WTC11 (cell line): ENCODE results near the gene VAC14. TPM values are rescaled to one million over a fixed set of nuclear protein-coding genes. Genes with fewer than 3 reads are reported as not detected.

Experiments used
- ATAC-seq: fragments of 200-7000 bp; cut with Tn5 transposase; 2 replicates; pipeline ENCODE4 v1.10.0; 2021; ENCODE audit warnings: mild to moderate bottlenecking, moderate library complexity
- CTCF ChIA-PET: fragments of 300-600 bp; sonication (Branson Sonifier 250); formaldehyde crosslinking; loops from one replicate; lab custom pipeline; 2021; ENCODE audit warnings: antibody characterized with exemption; lab: Charles Lee
- POLR2A ChIA-PET: fragments of 350-600 bp; sonication (Branson Sonifier 250); formaldehyde crosslinking; loops from one replicate; lab custom pipeline; 2021; ENCODE audit warnings: antibody characterized with exemption; lab: Charles Lee
- DNase-seq: peaks from one replicate; pipeline ENCODE4 v3.0.0; 2021; ENCODE audit warnings: low spot score
- H3K27ac Mint-ChIP-seq: 2 replicates; pipeline ENCODE4 v1.8.0; 2021; ENCODE audit warnings: mixed read lengths
- H3K27me3 Mint-ChIP-seq: 2 replicates; pipeline ENCODE4 v1.8.0; 2021; ENCODE audit warnings: low read depth, mild to moderate bottlenecking, moderate library complexity, mixed read lengths
- H3K36me3 Mint-ChIP-seq: 2 replicates; pipeline ENCODE4 v1.8.0; 2021; ENCODE audit warnings: mixed read lengths
- H3K4me1 Mint-ChIP-seq: 2 replicates; pipeline ENCODE4 v1.8.0; 2022; ENCODE audit warnings: mixed read lengths
- H3K4me3 Mint-ChIP-seq: 2 replicates; pipeline ENCODE4 v1.8.0; 2021; ENCODE audit warnings: mild to moderate bottlenecking, moderate library complexity, mixed read lengths
- H3K9me3 Mint-ChIP-seq: 2 replicates; pipeline ENCODE4 v1.8.0; 2021; ENCODE audit warnings: mixed read lengths
- ARID4B ChIP-seq: sonication (generic); formaldehyde crosslinking; IDR thresholded peaks from 2 replicates; pipeline ENCODE4 v1.8.0; 2023; ENCODE audit warnings: missing genetic modification reagents, mild to moderate bottlenecking, borderline replicate concordance
- ATF2 ChIP-seq: sonication (generic); formaldehyde crosslinking; IDR thresholded peaks from 2 replicates; pipeline ENCODE4 v1.8.1; 2022; ENCODE audit warnings: low read depth, missing genetic modification reagents, borderline replicate concordance
- ATF3 ChIP-seq: sonication (generic); formaldehyde crosslinking; conservative IDR thresholded peaks from 2 replicates; pipeline ENCODE4 v1.8.1; 2022; ENCODE audit warnings: mild to moderate bottlenecking, missing genetic modification reagents
- CBFB ChIP-seq: sonication (generic); formaldehyde crosslinking; IDR thresholded peaks from 2 replicates; pipeline ENCODE4 v1.8.1; 2022; ENCODE audit warnings: mild to moderate bottlenecking, low read depth, missing genetic modification reagents
- E2F5 ChIP-seq: sonication (generic); formaldehyde crosslinking; IDR thresholded peaks from 2 replicates; pipeline ENCODE4 v1.8.1; 2022; ENCODE audit warnings: mild to moderate bottlenecking, moderate library complexity, missing genetic modification reagents
- EMX1 ChIP-seq: fragments of 250-450 bp; sonication (Bioruptor Pico); IDR thresholded peaks from 2 replicates; pipeline ENCODE4 v1.8.0; 2021; ENCODE audit warnings: mild to moderate bottlenecking
- FOXP1 ChIP-seq: sonication (generic); formaldehyde crosslinking; IDR thresholded peaks from 2 replicates; pipeline ENCODE4 v1.8.0; 2022; ENCODE audit warnings: missing genetic modification reagents, mild to moderate bottlenecking, moderate library complexity, borderline replicate concordance
- GTF2I ChIP-seq: fragments of 250-450 bp; sonication (Bioruptor Pico); conservative IDR thresholded peaks from 2 replicates; pipeline ENCODE4 v1.4.0; 2021; ENCODE audit warnings: mild to moderate bottlenecking
- IRF1 ChIP-seq: sonication (generic); formaldehyde crosslinking; IDR thresholded peaks from 2 replicates; pipeline ENCODE4 v1.8.0; 2023; ENCODE audit warnings: missing genetic modification reagents
- JAZF1 ChIP-seq: fragments of 250-450 bp; sonication (Bioruptor Pico); IDR thresholded peaks from 2 replicates; pipeline ENCODE4 v1.9.0; 2021; ENCODE audit warnings: moderate library complexity, mild to moderate bottlenecking, inconsistent platforms
- KAT7 ChIP-seq: sonication (generic); formaldehyde crosslinking; IDR thresholded peaks from 2 replicates; pipeline ENCODE4 v1.8.1; 2023; ENCODE audit warnings: missing genetic modification reagents, mild to moderate bottlenecking, borderline replicate concordance
- NFYB ChIP-seq: sonication (generic); formaldehyde crosslinking; conservative IDR thresholded peaks from 2 replicates; pipeline ENCODE4 v1.8.0; 2022; ENCODE audit warnings: low read depth, missing genetic modification reagents
- SMAD3 ChIP-seq: sonication (generic); formaldehyde crosslinking; IDR thresholded peaks from 2 replicates; pipeline ENCODE4 v1.8.0; 2022; ENCODE audit warnings: missing genetic modification reagents, mild to moderate bottlenecking, borderline replicate concordance
- SMAD4 ChIP-seq: sonication (generic); formaldehyde crosslinking; IDR thresholded peaks from 2 replicates; pipeline ENCODE4 v1.8.0; 2022; ENCODE audit warnings: mild to moderate bottlenecking, missing genetic modification reagents
- SOX15 ChIP-seq: fragments of 250-450 bp; sonication (Bioruptor Pico); IDR thresholded peaks from 2 replicates; pipeline ENCODE4 v1.9.0; 2021; ENCODE audit warnings: mild to moderate bottlenecking
- SP1 ChIP-seq: sonication (generic); formaldehyde crosslinking; conservative IDR thresholded peaks from 2 replicates; pipeline ENCODE4 v1.8.1; 2022; ENCODE audit warnings: missing genetic modification reagents
- TP53 ChIP-seq: sonication (generic); formaldehyde crosslinking; IDR thresholded peaks from 2 replicates; pipeline ENCODE4 v1.8.1; 2023; ENCODE audit warnings: mild to moderate bottlenecking, missing genetic modification reagents
- USF1 ChIP-seq: sonication (generic); formaldehyde crosslinking; IDR thresholded peaks from 2 replicates; pipeline ENCODE4 v1.8.0; 2022; ENCODE audit warnings: mild to moderate bottlenecking, missing genetic modification reagents
- USF2 ChIP-seq: sonication (generic); formaldehyde crosslinking; IDR thresholded peaks from 2 replicates; pipeline ENCODE4 v1.8.1; 2023; ENCODE audit warnings: mild to moderate bottlenecking, missing genetic modification reagents, moderate library complexity
- ZBTB21 ChIP-seq: sonication (generic); formaldehyde crosslinking; IDR thresholded peaks from 2 replicates; pipeline ENCODE4 v1.8.1; 2023; ENCODE audit warnings: mild to moderate bottlenecking, missing genetic modification reagents, borderline replicate concordance
- ZMAT4 ChIP-seq: fragments of 250-450 bp; sonication (Bioruptor Pico); IDR thresholded peaks from 2 replicates; pipeline ENCODE4 v1.9.0; 2021; ENCODE audit warnings: mild to moderate bottlenecking
- ZNF121 ChIP-seq: sonication (generic); formaldehyde crosslinking; IDR thresholded peaks from 2 replicates; pipeline ENCODE4 v1.8.0; 2023; ENCODE audit warnings: missing genetic modification reagents
- ZNF263 ChIP-seq: sonication (generic); formaldehyde crosslinking; IDR thresholded peaks from 2 replicates; pipeline ENCODE4 v1.8.1; 2022; ENCODE audit warnings: low read depth, mild to moderate bottlenecking, moderate library complexity, missing genetic modification reagents
- ZNF396 ChIP-seq: fragments of 250-450 bp; sonication (Bioruptor Pico); IDR thresholded peaks from 2 replicates; pipeline ENCODE4 v1.8.0; 2021; ENCODE audit warnings: mild to moderate bottlenecking, moderate library complexity, borderline replicate concordance
- total RNA-seq: library from RNA; stranded (reverse); gene quantifications from 3 replicates; pipeline ENCODE4 v1.2.3, GENCODE V29; 2021

Gene VAC14
- total RNA-seq, 1 experiment from 2014 or later = 60.1 TPM

- Mint-ChIP-seq H3K9me3 (no peaks in the 10 kb centered on the region), H3K4me1 (peaks cover 24% of the 10 kb centered on the region), H3K4me3 (no peak overlapping the region), H3K36me3 (peaks cover 2% of the 10 kb centered on the region; the same call in 1 of the 2 replicates), H3K27ac (no peak overlapping the region; the same call in 1 of the 2 replicates), H3K27me3 (no peaks in the 10 kb centered on the region)
- DNase-seq (no peak), ATAC-seq (no peak)
- ChIA-PET CTCF (interaction anchor here (0.6 to 2.5 kb wide), 4 partner anchors 17 to 677 kb away, joined by 3 to 15 read pairs (median 8); no protein-coding TSS in a partner anchor), POLR2A (no interaction called here)
- TF ChIP-seq ATF3 (CRISPR knock-in tag) = no peak
- TF ChIP-seq ZNF121 (CRISPR knock-in tag) = no peak
- no peak for TF ChIP-seq ZNF396
- TF ChIP-seq EMX1 (CRISPR knock-in tag) = no peak
- no peak for TF ChIP-seq NFYB (CRISPR knock-in tag)
- no peak for TF ChIP-seq ATF2 (CRISPR knock-in tag)
- TF ChIP-seq SP1 (CRISPR knock-in tag) = no peak
- no peak for TF ChIP-seq USF1 (CRISPR knock-in tag)
- TF ChIP-seq FOXP1 (CRISPR knock-in tag) = no peak
- TF ChIP-seq SMAD3 (CRISPR knock-in tag) = no peak
- no peak for TF ChIP-seq SMAD4 (CRISPR knock-in tag)
- TF ChIP-seq ZNF263 = no peak
- TF ChIP-seq ZBTB21 (CRISPR knock-in tag) = no peak
- no peak for TF ChIP-seq KAT7 (CRISPR knock-in tag)
- no peak for TF ChIP-seq ZMAT4 (CRISPR knock-in tag)
- TF ChIP-seq USF2 (CRISPR knock-in tag) = no peak
- no peak for TF ChIP-seq GTF2I
Measured at GRCh38 chr16:70696952-70697593, 103.9 kb downstream of the VAC14 start.

GRCh38 chr16:70696355-70696754 is 104.6 kb downstream of the VAC14 start:
- H3K9me3 Mint-ChIP-seq = no peaks in the 10 kb centered on the region
- POLR2A ChIA-PET = interaction anchor here (1.4 kb wide), 1 partner anchor 9 kb away, joined by 4 read pairs; no protein-coding TSS in a partner anchor
- H3K4me1 Mint-ChIP-seq = peaks cover 24% of the 10 kb centered on the region
- H3K36me3 Mint-ChIP-seq = peaks cover 2% of the 10 kb centered on the region; the same call in 1 of the 2 replicates
- DNase-seq = no peak
- H3K27me3 Mint-ChIP-seq = no peaks in the 10 kb centered on the region
- no peak overlapping the region for H3K4me3 Mint-ChIP-seq
- H3K27ac Mint-ChIP-seq = no peak overlapping the region
- no peak for ATAC-seq
- CTCF ChIA-PET = interaction anchor here (0.6 to 2.5 kb wide), 6 partner anchors 9 to 678 kb away, joined by 3 to 15 read pairs (median 8); no protein-coding TSS in a partner anchor
- TF ChIP-seq E2F5 (CRISPR knock-in tag) (no peak), SOX15 (CRISPR knock-in tag) (no peak), CBFB (CRISPR knock-in tag) (no peak), JAZF1 (CRISPR knock-in tag) (no peak), ARID4B (CRISPR knock-in tag) (no peak), TP53 (CRISPR knock-in tag) (no peak), IRF1 (no peak)
